Measurements from ENCODE around the gene URB2. TPM values are rescaled to one million over a fixed set of nuclear protein-coding genes. Genes with fewer than 3 reads are reported as not detected.

The URB2 gene
- total RNA-seq (10 to 100 TPM in 1 of 2 donors, 1 to 10 TPM in 1; 6.0 to 10.7 TPM), polyA plus RNA-seq (ENCODE audit: insufficient read length in 6 of 6) (1 to 10 TPM; 5.5 to 9.7 (median 7.2) TPM)
- long read RNA-seq, donor 1, full-length matches to known transcripts = 2 of 2 reads
- long read RNA-seq, donor 1, partial matches to known transcripts = 0 of 2 reads
- long read RNA-seq, donor 1, other reads (novel, unspliced or antisense) = 0 of 2 reads
- long read RNA-seq, donor 2 = 0 reads
- long read RNA-seq, donor 3 = 0 reads
- long read RNA-seq, donor 4, partial matches to known transcripts = 0 of 2 reads
- long read RNA-seq, donor 4, other reads (novel, unspliced or antisense) = 2 of 2 reads
- long read RNA-seq, donor 5 = 0 reads
- long read RNA-seq, donor 6 = 0 reads
- long read RNA-seq, donor 7 = 0 reads
- long read RNA-seq, donor 8 = 0 reads
- long read RNA-seq, donor 9 = 0 reads
- long read RNA-seq, donor 10 = 0 reads
- long read RNA-seq, donor 11 = 0 reads
- long read RNA-seq, donor 12, full-length matches to known transcripts = 1 of 1 reads
- long read RNA-seq, donor 12, partial matches to known transcripts = 0 of 1 reads
- long read RNA-seq, donor 12, other reads (novel, unspliced or antisense) = 0 of 1 reads

DNA sequence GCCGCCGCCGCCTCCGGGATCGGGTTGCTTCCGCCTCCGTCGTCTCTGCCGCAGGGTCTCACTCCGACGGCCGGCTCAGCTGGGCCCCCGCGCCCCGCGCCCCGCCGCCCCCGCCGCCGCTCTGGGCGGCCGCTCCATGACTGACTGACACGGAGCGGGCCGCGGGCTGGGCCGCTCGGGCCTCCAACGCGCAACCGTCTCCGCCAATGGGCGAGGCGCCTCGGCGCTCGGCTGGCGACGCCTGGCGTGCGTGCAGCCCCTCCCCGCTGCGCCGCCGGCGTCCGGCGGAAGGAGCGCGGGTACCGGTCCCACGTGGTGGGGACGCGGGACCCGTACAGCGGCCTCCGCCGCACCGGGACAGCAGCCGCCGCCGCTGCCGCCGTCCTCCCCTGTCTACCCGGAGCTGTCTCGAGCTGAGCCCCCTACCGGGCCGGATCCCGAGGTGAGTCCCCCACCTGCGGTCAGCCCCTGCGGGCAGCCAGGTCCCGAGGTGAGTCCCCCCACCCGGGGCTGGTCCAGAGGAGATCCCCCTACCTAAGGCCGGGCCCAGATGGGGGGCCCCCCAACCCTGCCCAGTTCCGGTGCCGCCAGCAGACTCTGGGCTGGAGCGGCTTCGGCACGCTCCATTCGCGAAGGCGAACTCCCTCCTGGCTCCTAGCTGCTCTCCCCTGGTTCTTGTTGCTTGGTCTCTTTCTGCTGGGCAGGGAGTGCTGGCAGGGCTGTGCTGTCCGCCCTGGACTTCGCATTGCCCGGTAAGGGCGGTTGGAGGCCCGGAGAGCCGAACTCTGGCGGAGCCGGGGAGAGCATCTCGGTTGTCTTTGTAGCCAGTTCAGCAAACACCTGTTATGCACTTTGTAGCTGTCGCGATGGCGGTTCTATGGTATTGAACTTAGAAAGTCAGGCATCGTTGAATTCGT, at the start of gene URB2, which contains the start of gene TAF5L:
URB2 (plus strand) TSS at position 333 of the 917 bp plus-strand sequence. CDS start 1,387 bp downstream, outside the sequence.
TAF5L (minus strand) TSS at position 208 of the 917 bp plus-strand sequence. CDS start 11,640 bp downstream, outside the sequence.
- Histone ChIP-seq H3K27me3 (no peaks in the 10 kb centered on the region), H3K27ac (peak within 1 kb of the TSS; percentile 84 to 86), H3K4me1 (peaks cover 10 to 52% of the 10 kb centered on the region in 2 donors), H3K36me3 (peaks cover 0 to 10% of the 10 kb centered on the region in 2 donors), H3K9me3 (no peaks in the 10 kb centered on the region), H3K4me3 (peak within 1 kb of the TSS; percentile 96 to 99)
- intact Hi-C loops (cut with DNase I) = no loop called here
- TF ChIP-seq, protein P1, sequence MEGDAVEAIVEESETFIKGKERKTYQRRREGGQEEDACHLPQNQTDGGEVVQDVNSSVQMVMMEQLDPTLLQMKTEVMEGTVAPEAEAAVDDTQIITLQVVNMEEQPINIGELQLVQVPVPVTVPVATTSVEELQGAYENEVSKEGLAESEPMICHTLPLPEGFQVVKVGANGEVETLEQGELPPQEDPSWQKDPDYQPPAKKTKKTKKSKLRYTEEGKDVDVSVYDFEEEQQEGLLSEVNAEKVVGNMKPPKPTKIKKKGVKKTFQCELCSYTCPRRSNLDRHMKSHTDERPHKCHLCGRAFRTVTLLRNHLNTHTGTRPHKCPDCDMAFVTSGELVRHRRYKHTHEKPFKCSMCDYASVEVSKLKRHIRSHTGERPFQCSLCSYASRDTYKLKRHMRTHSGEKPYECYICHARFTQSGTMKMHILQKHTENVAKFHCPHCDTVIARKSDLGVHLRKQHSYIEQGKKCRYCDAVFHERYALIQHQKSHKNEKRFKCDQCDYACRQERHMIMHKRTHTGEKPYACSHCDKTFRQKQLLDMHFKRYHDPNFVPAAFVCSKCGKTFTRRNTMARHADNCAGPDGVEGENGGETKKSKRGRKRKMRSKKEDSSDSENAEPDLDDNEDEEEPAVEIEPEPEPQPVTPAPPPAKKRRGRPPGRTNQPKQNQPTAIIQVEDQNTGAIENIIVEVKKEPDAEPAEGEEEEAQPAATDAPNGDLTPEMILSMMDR (IDR thresholded peaks at IDR 0.05) = no peak
- DNase-seq (peak; percentile 81 to 97 (median 91)), ATAC-seq (peak; percentile 98)

- Histone ChIP-seq H3K36me3 (no peaks in the 10 kb centered on the region), H3K27me3 (no peaks in the 10 kb centered on the region), H3K4me3 (no peak overlapping the region), H3K9me3 (no peaks in the 10 kb centered on the region), H3K4me1 (peaks cover 3 to 28% of the 10 kb centered on the region in 2 donors), H3K27ac (peak overlapping the region in 1 of 2 donors; percentile 57)
- ATAC-seq (no peak), DNase-seq (no peak)
- TF ChIP-seq, protein P1 (IDR thresholded peaks at IDR 0.05) = no peak
- intact Hi-C loops (cut with DNase I) = no loop called here
Observed at GRCh38 chr1:229578168-229579058, 47.6 kb upstream of the URB2 start.

- intact Hi-C loops (cut with DNase I) = no loop called here
- H3K36me3 ChIP-seq = no peaks in the 10 kb centered on the region
- H3K4me1 ChIP-seq = peaks cover 3 to 28% of the 10 kb centered on the region in 2 donors
- no peaks in the 10 kb centered on the region for H3K27me3 ChIP-seq
- ATAC-seq (peak; percentile 52), DNase-seq (peak in 2 of 4 donors; percentile 59 to 76)
- no peaks in the 10 kb centered on the region for H3K9me3 ChIP-seq
- H3K4me3 ChIP-seq = no peak overlapping the region
- TF ChIP-seq, protein P1 (IDR thresholded peaks at IDR 0.05) = no peak
- H3K27ac ChIP-seq = peak overlapping the region in 1 of 2 donors; percentile 57
Observed at GRCh38 chr1:229579059-229579673, 46.9 kb upstream of the URB2 start.

- H3K27ac ChIP-seq = no peak overlapping the region
- H3K4me3 ChIP-seq = no peak overlapping the region
- TF ChIP-seq, protein P1 (IDR thresholded peaks at IDR 0.05) = no peak
- H3K4me1 ChIP-seq = peaks cover 3 to 28% of the 10 kb centered on the region in 2 donors
- no peaks in the 10 kb centered on the region for H3K9me3 ChIP-seq
- no peak for ATAC-seq
- H3K36me3 ChIP-seq = no peaks in the 10 kb centered on the region
- no peak for DNase-seq
- H3K27me3 ChIP-seq = no peaks in the 10 kb centered on the region
- intact Hi-C loops (cut with DNase I) = no loop called here
Observed at GRCh38 chr1:229581485-229581884, 44.6 kb upstream of the URB2 start.
